PFSK-1 (cell line): ENCODE measurements around the gene RUNX2.

ENCODE experiments used
- FOXP2 ChIP-seq: optimal IDR thresholded peaks from 2 replicates; pipeline ENCODE3; 2011; ENCODE audit warnings: borderline replicate concordance, control low read depth, inconsistent platforms; ENCODE audit not compliant: insufficient read depth; ENCODE audit errors: extremely low read length, extremely low read depth
- POLR2AphosphoS5 ChIP-seq: IDR thresholded peaks from 2 replicates; pipeline ENCODE4 v1.6.1; 2012; ENCODE audit warnings: low read depth, mild to moderate bottlenecking, control low read depth, low read length, moderate library complexity
- SIN3A ChIP-seq: IDR thresholded peaks from 2 replicates; pipeline ENCODE4 v1.6.1; 2012; ENCODE audit warnings: mild to moderate bottlenecking, low read length, moderate library complexity, borderline replicate concordance; ENCODE audit not compliant: insufficient read depth
- TAF1 ChIP-seq: IDR thresholded peaks from 2 replicates; pipeline ENCODE4 v1.6.1; 2012; ENCODE audit warnings: low read length, control low read depth, borderline replicate concordance; ENCODE audit not compliant: insufficient read depth
- TF ChIP-seq, protein P1 (sequence below), 2 experiments: IDR thresholded peaks; 2 replicates each; pipeline versions ENCODE4 v1.6.1 to v1.8.0; 2011 to 2012; ENCODE audit warnings: low read depth in 2 of 2, low read length in 2 of 2, control low read depth in 1 of 2, inconsistent platforms in 1 of 2, mild to moderate bottlenecking in 1 of 2, moderate library complexity in 1 of 2; ENCODE audit not compliant: insufficient read depth in 1 of 2

The RUNX2 gene

DNA sequence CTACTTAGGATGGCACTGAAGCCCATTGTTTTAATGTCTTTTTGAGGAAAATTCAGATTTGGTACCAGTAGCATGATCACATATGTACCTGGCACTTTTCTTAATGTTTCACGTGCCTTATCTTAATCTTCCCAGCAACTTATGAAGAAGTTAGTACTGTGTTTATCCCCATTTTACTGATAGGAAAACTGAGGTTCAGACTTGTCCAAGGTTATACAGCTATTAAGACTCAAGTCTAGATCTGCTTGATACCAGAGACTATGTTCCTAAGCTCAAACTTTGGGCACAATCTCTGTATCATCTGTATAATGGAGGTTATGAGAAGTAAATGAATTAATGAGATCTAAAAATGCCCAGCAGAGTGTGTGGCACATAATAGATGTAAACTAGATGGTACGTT, 229.3 kb downstream of the RUNX2 start:
- TF ChIP-seq FOXP2 (no peak), TAF1 (no peak), POLR2AphosphoS5 (no peak), SIN3A (no peak)
- TF ChIP-seq, protein P1, sequence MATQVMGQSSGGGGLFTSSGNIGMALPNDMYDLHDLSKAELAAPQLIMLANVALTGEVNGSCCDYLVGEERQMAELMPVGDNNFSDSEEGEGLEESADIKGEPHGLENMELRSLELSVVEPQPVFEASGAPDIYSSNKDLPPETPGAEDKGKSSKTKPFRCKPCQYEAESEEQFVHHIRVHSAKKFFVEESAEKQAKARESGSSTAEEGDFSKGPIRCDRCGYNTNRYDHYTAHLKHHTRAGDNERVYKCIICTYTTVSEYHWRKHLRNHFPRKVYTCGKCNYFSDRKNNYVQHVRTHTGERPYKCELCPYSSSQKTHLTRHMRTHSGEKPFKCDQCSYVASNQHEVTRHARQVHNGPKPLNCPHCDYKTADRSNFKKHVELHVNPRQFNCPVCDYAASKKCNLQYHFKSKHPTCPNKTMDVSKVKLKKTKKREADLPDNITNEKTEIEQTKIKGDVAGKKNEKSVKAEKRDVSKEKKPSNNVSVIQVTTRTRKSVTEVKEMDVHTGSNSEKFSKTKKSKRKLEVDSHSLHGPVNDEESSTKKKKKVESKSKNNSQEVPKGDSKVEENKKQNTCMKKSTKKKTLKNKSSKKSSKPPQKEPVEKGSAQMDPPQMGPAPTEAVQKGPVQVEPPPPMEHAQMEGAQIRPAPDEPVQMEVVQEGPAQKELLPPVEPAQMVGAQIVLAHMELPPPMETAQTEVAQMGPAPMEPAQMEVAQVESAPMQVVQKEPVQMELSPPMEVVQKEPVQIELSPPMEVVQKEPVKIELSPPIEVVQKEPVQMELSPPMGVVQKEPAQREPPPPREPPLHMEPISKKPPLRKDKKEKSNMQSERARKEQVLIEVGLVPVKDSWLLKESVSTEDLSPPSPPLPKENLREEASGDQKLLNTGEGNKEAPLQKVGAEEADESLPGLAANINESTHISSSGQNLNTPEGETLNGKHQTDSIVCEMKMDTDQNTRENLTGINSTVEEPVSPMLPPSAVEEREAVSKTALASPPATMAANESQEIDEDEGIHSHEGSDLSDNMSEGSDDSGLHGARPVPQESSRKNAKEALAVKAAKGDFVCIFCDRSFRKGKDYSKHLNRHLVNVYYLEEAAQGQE (IDR thresholded peaks at IDR 0.05; ENCODE audit: insufficient read depth in 1 of 2, low read depth in 2 of 2, low read length in 2 of 2), result no peak

DNA sequence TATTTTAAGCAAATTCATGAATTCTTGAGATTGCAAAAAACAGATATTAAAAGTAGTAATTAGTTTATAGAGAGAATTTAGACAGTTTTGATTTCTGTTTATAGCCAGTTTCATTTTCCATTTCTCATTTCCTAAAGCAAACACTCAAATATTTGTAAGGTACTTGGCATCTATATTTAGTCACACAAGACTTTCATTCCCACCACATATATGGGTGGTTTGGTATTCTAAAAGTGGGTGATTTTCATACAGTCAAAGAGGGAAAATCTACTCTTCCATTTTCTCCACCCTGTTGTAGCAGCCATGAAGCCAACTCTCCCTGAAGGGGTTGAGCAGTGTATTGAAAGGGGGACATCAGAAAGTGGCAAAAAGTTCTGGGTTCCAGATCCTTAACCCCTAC, 230.7 kb downstream of the RUNX2 start:
- no peak for TF ChIP-seq TAF1
- TF ChIP-seq, protein P1 (IDR thresholded peaks at IDR 0.05; ENCODE audit: insufficient read depth in 1 of 2, low read depth in 2 of 2, low read length in 2 of 2), result no peak
- TF ChIP-seq POLR2AphosphoS5, result no peak
- no peak for TF ChIP-seq SIN3A
- TF ChIP-seq FOXP2, result no peak

DNA sequence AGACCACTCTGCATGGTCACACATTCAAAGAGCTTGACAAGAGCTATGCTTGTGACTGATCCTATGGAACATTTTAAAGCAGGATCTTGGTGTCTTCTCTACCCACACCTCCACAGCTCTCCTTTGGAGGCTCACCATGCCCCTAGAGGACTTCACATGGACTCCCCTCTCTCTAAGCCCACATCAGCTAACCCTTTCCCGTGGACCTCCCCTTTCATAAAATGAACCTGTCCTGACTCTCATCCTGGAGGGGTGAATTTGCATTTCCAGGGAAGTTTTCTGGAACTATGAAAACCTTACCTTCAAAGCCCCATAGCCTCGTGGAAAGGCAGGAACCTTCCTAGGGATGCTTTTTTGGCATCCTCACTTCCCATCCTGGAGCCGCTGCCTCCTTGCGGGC, 234.0 kb downstream of the RUNX2 start:
- no peak for TF ChIP-seq SIN3A
- TF ChIP-seq, protein P1 (IDR thresholded peaks at IDR 0.05; ENCODE audit: insufficient read depth in 1 of 2, low read depth in 2 of 2, low read length in 2 of 2), result no peak
- TF ChIP-seq POLR2AphosphoS5, result no peak
- no peak for TF ChIP-seq FOXP2
- TF ChIP-seq TAF1, result no peak

DNA sequence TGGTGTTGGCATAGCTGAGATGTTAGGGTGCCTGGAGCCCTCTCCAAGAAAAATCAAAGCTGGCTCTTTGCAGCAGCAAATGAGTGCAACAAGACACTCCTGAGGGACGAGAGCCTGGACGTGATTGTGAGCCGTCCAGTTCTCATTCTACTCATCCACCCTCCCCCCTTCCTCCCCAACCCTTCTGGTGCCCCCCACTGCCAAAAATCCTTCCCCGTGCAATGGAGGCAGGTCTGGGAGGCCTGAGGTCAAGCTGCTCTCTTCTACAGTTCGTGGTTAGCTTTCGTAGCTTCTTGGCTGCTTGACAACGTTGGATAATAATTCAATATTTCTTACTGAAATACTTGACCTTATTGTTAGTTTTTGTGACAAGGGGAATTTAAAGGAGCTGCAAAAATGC, 234.9 kb downstream of the RUNX2 start:
- TF ChIP-seq POLR2AphosphoS5, result no peak
- no peak for TF ChIP-seq FOXP2
- TF ChIP-seq SIN3A, result no peak
- TF ChIP-seq TAF1, result no peak
- TF ChIP-seq, protein P1 (IDR thresholded peaks at IDR 0.05; ENCODE audit: insufficient read depth in 1 of 2, low read depth in 2 of 2, low read length in 2 of 2), result no peak

DNA sequence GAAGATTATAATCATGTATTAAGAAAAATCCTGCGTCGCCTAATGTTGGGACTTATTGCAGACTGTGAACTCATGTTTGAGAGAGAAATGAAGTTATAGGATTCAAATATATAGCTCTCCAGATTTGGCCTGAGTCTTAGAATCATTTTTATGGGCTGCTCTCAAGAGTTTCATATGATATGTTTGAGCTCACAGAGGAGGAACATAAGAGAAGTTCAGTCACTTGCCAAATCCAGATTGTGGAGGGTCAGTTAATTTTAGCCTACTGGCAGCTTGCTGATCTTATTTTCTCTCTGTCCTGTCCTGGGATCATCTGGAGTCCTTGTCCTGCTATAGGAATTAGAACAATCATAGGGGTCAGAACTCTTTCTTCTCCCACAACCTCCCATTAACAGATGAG, 235.7 kb downstream of the RUNX2 start:
- TF ChIP-seq, protein P1 (IDR thresholded peaks at IDR 0.05; ENCODE audit: insufficient read depth in 1 of 2, low read depth in 2 of 2, low read length in 2 of 2), result no peak
- TF ChIP-seq SIN3A (no peak), FOXP2 (no peak), TAF1 (no peak), POLR2AphosphoS5 (no peak)
